Stromal cell of bone marrow (primary cell): ENCODE data around the gene PPP1R1A.

ENCODE experiments used
- DNase-seq: peaks from one replicate; pipeline ENCODE4 v3.0.0-alpha.2; 2012; ENCODE audit warnings: low read depth

The PPP1R1A gene

GRCh38 chr12:54571193-54572188, 17.0 kb downstream of the PPP1R1A start:
- no peak for DNase-seq

- no peak for DNase-seq
Observed at GRCh38 chr12:54569995-54570528, 18.4 kb downstream of the PPP1R1A start.

- no peak for DNase-seq
Observed at GRCh38 chr12:54569072-54569471, 19.4 kb downstream of the PPP1R1A start.

GRCh38 chr12:54566792-54567191, 21.7 kb downstream of the PPP1R1A start:
- no peak for DNase-seq

GRCh38 chr12:54565986-54566544, 22.4 kb downstream of the PPP1R1A start:
- no peak for DNase-seq

- no peak for DNase-seq
Observed at GRCh38 chr12:54565310-54565985, 23.0 kb downstream of the PPP1R1A start.

- no peak for DNase-seq
Observed at GRCh38 chr12:54564768-54565167, 23.7 kb downstream of the PPP1R1A start.

- no peak for DNase-seq
Observed at GRCh38 chr12:54563787-54564186, 24.7 kb downstream of the PPP1R1A start.

- no peak for DNase-seq
Observed at GRCh38 chr12:54562750-54563356, 25.6 kb downstream of the PPP1R1A start.

- no peak for DNase-seq
Observed at GRCh38 chr12:54561164-54561563, 27.3 kb downstream of the PPP1R1A start.

GRCh38 chr12:54560374-54560858, 28.0 kb downstream of the PPP1R1A start:
- peak; percentile 71 for DNase-seq

- DNase-seq, result no peak
Observed at GRCh38 chr12:54558759-54559158, 29.7 kb downstream of the PPP1R1A start.

- no peak for DNase-seq
Observed at GRCh38 chr12:54558311-54558710, 30.1 kb downstream of the PPP1R1A start.

GRCh38 chr12:54555670-54556257, 32.7 kb downstream of the PPP1R1A start:
- DNase-seq, result no peak

GRCh38 chr12:54549774-54550451, 38.5 kb downstream of the PPP1R1A start:
- no peak for DNase-seq

GRCh38 chr12:54546511-54546910, 41.9 kb downstream of the PPP1R1A start:
- DNase-seq, result no peak

- DNase-seq, result no peak
Observed at GRCh38 chr12:54544743-54545142, 43.7 kb downstream of the PPP1R1A start.

- no peak for DNase-seq
Observed at GRCh38 chr12:54543526-54543925, 44.9 kb downstream of the PPP1R1A start.

- DNase-seq, result no peak
Observed at GRCh38 chr12:54541751-54542290, 46.6 kb downstream of the PPP1R1A start.

- no peak for DNase-seq
Observed at GRCh38 chr12:54538136-54538700, 50.2 kb downstream of the PPP1R1A start.
